Measurements from ENCODE around the gene DOCK4.

DNA sequence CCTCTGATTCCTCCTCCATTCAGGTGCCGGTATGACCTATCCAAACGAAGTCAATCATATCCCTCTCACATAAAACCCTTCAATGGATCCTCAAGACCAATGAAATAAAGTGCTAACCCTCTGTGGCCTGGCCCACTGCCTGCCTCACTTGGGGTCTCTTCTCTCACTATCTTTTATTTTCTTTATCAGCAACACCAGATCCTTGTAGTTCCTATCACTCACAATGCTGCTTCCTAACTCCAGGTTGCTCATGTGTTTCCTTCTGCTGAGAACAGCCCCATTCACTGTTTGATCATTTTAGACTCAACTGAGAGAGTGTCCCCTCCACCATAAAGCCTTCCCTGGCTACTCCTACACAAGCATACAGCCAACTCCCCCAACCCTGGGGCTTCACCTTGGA lies 180.6 kb downstream of the DOCK4 start:
- no peak for TF ChIP-seq TAF1 (IDR thresholded peaks at IDR 0.05; ENCODE audit: low read depth, low read length)
- TF ChIP-seq, protein P1, sequence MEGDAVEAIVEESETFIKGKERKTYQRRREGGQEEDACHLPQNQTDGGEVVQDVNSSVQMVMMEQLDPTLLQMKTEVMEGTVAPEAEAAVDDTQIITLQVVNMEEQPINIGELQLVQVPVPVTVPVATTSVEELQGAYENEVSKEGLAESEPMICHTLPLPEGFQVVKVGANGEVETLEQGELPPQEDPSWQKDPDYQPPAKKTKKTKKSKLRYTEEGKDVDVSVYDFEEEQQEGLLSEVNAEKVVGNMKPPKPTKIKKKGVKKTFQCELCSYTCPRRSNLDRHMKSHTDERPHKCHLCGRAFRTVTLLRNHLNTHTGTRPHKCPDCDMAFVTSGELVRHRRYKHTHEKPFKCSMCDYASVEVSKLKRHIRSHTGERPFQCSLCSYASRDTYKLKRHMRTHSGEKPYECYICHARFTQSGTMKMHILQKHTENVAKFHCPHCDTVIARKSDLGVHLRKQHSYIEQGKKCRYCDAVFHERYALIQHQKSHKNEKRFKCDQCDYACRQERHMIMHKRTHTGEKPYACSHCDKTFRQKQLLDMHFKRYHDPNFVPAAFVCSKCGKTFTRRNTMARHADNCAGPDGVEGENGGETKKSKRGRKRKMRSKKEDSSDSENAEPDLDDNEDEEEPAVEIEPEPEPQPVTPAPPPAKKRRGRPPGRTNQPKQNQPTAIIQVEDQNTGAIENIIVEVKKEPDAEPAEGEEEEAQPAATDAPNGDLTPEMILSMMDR (IDR thresholded peaks at IDR 0.05; ENCODE audit: control extremely low read depth in 1 of 3, insufficient read depth in 1 of 3, low read depth in 1 of 3, low read length in 3 of 3), result no peak
- no peak for TF ChIP-seq NRF1 (IDR thresholded peaks at IDR 0.05; ENCODE audit: low read depth, low read length)
- no peak for TF ChIP-seq MAFK (IDR thresholded peaks at IDR 0.05; ENCODE audit: low read depth, low read length)
- no peak for TF ChIP-seq POLR2A (IDR thresholded peaks at IDR 0.05; ENCODE audit: control extremely low read depth in 1 of 2, low read depth in 2 of 2, low read length in 2 of 2)

Data from H1 (cell line).